IPS-15b (cell line): ENCODE data around the gene ADAMTS12.

ENCODE experiments used
- H3K27me3 ChIP-seq: one replicate; pipeline ENCODE4 v1.6.1; 2013; ENCODE audit warnings: low read length; ENCODE audit not compliant: control insufficient read depth, insufficient read depth
- H3K36me3 ChIP-seq: one replicate; pipeline ENCODE4 v1.6.1; 2013; ENCODE audit warnings: low read length; ENCODE audit not compliant: control insufficient read depth, insufficient read depth
- H3K4me1 ChIP-seq: one replicate; pipeline ENCODE4 v1.6.1; 2013; ENCODE audit warnings: mild to moderate bottlenecking, low read length; ENCODE audit not compliant: control insufficient read depth, insufficient read depth
- H3K4me3 ChIP-seq: one replicate; pipeline ENCODE4 v1.5.1; 2013; ENCODE audit warnings: low read depth, low read length
- H3K9ac ChIP-seq: one replicate; pipeline ENCODE4 v1.6.1; 2013; ENCODE audit warnings: low read depth, mild to moderate bottlenecking, low read length
- H3K9me3 ChIP-seq: one replicate; pipeline ENCODE4 v1.6.1; 2013; ENCODE audit warnings: mild to moderate bottlenecking, low read length; ENCODE audit not compliant: control insufficient read depth, insufficient read depth

The ADAMTS12 gene

DNA sequence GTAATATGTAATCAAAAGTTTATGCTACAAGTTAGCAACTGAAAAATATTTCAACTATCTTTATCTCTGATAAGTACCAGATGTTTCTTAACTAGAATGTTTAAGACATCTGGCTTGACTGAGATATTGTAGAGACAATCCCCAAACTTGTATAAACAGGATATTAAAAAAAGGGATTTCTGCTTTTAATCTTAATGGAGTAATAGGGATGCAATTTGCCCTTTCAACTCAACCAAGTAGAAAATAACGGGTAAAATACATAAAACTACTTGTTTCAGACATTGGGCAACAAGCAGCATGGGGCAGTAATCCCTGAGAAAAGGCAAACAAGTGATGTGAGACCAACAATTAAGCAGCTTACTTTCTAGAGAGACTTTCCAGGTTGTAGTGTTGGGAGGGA lies 9.4 kb upstream of the ADAMTS12 start:
- H3K4me1 ChIP-seq, result no peaks in the 10 kb centered on the region
- H3K4me3 ChIP-seq, result no peak overlapping the region
- no peaks in the 10 kb centered on the region for H3K36me3 ChIP-seq
- no peak overlapping the region for H3K9ac ChIP-seq
- H3K9me3 ChIP-seq, result no peaks in the 10 kb centered on the region
- H3K27me3 ChIP-seq, result peaks cover 3% of the 10 kb centered on the region

DNA sequence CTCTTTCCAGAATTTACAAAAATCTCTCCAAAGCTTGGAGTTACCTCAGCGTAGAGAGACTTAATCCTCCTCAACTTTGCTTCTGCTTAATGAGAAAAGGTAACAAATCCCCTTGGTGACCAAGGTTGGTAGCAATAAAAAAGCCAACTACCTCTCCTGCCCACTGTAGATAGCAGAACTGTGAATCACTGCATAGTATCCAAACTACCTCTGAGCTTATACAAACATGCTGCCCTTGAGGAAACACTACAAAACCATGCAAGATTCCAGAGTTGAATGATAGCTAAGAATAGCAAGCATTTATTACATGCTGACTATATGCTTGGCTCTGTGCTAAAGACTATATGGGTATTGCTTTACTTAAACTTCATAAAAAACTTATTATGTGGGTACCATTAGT lies 2.8 kb upstream of the ADAMTS12 start:
- H3K27me3 ChIP-seq, result peaks cover 11% of the 10 kb centered on the region
- H3K4me1 ChIP-seq, result peaks cover 20% of the 10 kb centered on the region
- H3K9me3 ChIP-seq, result no peaks in the 10 kb centered on the region
- no peak overlapping the region for H3K9ac ChIP-seq
- no peak overlapping the region for H3K4me3 ChIP-seq
- H3K36me3 ChIP-seq, result no peaks in the 10 kb centered on the region

DNA sequence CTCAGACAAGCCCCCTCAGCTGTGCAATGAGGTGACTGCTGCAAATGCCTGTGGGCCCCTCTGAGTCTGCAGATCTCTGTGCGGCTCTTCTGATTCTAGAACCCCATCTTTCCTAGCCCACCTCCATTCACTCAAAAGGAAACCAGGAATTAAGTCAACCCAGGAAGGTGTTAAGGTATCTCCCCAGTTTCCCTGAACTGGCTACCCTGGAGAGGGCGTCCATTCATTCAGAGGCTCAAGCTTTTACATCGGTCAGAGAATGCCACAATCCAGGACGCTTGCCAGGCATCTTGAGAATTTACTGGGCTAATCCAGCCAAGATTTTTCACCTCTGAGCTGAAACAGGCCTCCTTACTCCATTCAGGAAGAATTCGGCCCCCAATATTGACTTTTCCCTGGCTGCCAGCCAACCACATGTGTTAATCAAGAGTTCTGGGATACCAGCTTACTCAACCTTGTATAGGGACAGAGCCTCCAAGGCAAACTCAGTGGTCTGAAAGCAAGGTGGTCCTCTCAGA lies 889 bp upstream of the ADAMTS12 start:
- H3K4me1 ChIP-seq, result peaks cover 20% of the 10 kb centered on the region
- H3K27me3 ChIP-seq, result peaks cover 11% of the 10 kb centered on the region
- no peak overlapping the region for H3K9ac ChIP-seq
- peak overlapping the region; percentile 70 for H3K4me3 ChIP-seq
- no peaks in the 10 kb centered on the region for H3K9me3 ChIP-seq
- H3K36me3 ChIP-seq, result no peaks in the 10 kb centered on the region

DNA sequence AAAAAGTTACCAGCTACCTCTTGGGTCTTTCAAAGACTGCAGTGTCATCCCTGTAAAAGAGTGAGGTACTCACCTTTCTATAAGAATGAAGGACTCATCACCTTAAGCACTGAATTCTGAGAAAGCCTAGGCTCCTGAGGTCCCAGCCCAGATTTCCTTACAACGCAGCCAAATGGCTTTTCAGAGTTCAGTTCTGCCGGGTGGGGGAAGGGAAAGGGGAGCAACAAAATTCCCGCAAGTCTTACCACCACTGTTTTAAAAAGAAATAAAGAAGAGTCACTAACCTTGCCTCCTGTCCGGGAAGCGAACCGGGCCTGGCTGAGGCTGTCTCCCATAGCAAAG lies 373 bp downstream of the ADAMTS12 start:
- Histone ChIP-seq H3K9ac (peak overlapping the region; percentile 28), H3K9me3 (no peaks in the 10 kb centered on the region), H3K36me3 (no peaks in the 10 kb centered on the region), H3K27me3 (peaks cover 11% of the 10 kb centered on the region), H3K4me1 (peaks cover 24% of the 10 kb centered on the region), H3K4me3 (peak overlapping the region; percentile 70)

DNA sequence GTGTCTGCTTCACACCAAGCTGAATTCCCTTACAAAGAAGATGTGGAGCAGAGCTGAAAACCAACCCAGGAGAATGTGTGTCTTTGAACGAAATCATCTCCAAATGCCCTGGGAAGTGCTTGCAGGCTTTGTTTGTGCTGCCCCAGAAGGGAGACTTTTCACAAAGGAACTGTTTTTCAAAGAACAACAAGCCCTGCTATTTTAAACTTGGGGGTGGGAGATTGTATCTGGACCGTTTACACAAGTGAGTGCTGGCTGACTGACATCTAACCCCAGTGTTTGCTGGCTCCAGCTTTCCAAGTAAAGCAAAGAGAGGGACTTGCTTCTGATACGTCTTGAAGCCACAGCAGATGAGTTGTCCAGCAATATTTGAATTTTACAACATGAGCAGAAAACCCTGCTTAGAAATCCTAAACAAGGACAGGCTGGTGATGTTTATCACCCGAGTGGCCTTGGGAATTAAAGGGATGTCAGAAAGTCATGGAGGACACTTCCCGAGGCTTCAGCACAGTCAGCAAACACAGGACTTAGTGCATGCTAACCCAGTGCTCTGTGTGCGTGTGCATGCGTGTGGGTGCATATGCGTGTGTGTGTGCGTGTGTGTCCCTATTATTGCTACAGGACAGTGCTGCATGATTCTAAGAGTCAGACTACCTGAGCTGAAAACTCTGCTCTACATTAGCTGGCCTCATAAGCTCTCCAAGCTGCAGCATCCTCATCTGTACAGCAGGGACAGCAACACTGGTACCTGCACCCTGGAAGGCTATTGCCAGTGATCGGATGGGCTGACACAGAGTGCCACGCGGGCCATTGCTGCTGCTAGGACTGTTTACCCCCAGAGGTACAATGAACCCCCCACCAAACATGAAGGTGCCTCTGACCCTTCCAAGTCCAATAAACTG lies 1.4 kb downstream of the ADAMTS12 start:
- Histone ChIP-seq H3K4me1 (peaks cover 26% of the 10 kb centered on the region), H3K4me3 (peak overlapping the region; percentile 70), H3K27me3 (peaks cover 11% of the 10 kb centered on the region), H3K36me3 (no peaks in the 10 kb centered on the region), H3K9me3 (no peaks in the 10 kb centered on the region), H3K9ac (no peak overlapping the region)

DNA sequence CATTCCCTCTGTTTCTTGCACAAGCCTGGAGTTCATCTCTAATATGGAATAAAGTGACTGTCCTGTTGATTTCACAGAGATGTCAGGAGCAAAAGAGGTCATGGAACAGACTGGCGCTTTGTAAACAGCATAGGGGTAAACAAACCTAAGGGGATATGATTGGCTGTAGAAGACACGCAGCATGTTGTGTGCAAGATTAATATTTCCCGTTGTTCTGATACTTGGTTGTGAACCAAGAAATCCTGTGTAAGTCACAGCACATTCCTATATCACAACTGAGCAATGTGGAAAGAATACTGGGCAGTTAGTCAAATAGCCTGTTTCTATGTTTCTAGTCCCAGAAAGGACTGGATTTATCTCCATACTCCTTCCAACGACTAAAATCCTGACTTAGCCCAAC lies 3.2 kb downstream of the ADAMTS12 start:
- Histone ChIP-seq H3K9me3 (no peaks in the 10 kb centered on the region), H3K4me1 (peaks cover 28% of the 10 kb centered on the region), H3K4me3 (no peak overlapping the region), H3K27me3 (peaks cover 6% of the 10 kb centered on the region), H3K9ac (no peak overlapping the region), H3K36me3 (no peaks in the 10 kb centered on the region)

DNA sequence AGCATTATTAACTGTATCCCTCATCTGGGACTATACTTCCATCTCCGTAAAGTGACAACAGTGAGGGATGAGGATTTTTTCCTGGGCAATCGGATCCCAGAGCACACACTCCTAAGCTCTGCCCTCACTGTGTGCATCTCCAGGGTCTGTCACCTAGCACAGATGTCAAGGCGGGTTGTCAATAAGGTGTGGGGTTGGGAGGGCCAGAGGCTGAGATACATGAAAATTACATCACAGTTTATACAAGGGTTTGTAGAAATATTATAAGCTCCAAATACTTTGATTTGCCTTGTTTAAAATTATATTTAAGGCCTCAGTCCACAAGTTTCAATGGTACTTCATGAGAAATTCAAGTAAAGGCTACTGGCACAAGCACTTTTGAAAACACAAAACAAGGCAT lies 4.5 kb downstream of the ADAMTS12 start:
- H3K9me3 ChIP-seq, result no peaks in the 10 kb centered on the region
- peaks cover 20% of the 10 kb centered on the region for H3K4me1 ChIP-seq
- no peaks in the 10 kb centered on the region for H3K36me3 ChIP-seq
- no peaks in the 10 kb centered on the region for H3K27me3 ChIP-seq
- H3K4me3 ChIP-seq, result no peak overlapping the region
- no peak overlapping the region for H3K9ac ChIP-seq

DNA sequence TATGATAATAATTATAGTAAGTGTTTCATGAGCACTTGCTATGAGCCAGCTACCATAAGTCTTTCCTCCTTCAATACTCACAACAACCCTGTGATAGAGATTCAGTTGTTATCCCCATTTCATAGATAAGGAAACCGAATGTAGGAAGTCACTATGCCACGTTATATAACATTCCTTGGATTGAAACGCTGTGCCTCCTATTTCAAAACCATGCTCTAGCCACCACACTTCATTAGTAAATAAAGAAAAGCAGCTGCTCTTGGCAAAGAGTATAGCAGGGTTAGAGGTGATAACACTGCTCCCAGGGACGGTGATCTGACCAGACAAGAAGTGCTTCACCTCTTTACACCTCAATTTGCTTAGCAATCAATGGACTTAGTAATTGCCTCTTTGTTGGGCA lies 5.5 kb downstream of the ADAMTS12 start:
- Histone ChIP-seq H3K4me3 (no peak overlapping the region), H3K9ac (no peak overlapping the region), H3K9me3 (no peaks in the 10 kb centered on the region), H3K27me3 (no peaks in the 10 kb centered on the region), H3K4me1 (peaks cover 20% of the 10 kb centered on the region), H3K36me3 (no peaks in the 10 kb centered on the region)

DNA sequence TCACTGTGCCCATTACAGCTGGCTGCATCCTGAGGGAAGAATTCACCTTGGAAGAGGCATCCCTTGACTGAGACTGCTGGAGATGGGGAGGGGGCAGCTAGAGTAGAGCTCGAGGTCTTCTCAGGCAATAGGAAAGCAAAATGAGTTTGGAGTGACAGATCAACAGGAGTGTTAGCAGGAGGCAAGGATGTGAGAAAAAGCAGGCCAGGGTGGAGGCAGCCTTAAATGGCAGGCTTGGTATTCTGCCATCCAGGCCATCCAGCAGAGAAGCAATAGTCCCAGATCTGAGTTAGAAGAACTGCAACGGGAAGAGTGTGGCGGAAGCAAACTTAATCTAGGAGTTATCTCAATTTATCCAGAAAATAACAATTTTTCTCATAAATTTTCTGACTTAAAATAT lies 6.1 kb downstream of the ADAMTS12 start:
- Histone ChIP-seq H3K36me3 (no peaks in the 10 kb centered on the region), H3K27me3 (no peaks in the 10 kb centered on the region), H3K9me3 (no peaks in the 10 kb centered on the region), H3K9ac (no peak overlapping the region), H3K4me3 (no peak overlapping the region), H3K4me1 (peaks cover 17% of the 10 kb centered on the region)

DNA sequence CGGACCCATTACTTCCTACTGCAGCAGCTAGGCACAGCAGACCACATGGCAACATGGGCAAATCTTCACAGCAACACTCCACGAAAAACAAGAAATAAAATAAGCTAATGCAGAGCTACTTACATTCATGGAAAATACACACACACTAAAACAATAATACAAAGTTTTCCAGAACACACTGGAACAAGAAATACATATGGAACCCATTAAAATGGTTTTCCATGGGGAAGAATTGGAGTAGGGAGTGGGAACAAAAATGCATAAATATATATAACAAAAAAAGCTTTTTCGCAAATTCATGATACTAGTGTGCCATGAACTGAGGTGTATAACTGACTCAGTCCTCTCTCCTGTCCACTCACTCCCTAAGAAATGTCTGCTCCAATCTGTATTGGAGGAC lies 8.3 kb downstream of the ADAMTS12 start:
- Histone ChIP-seq H3K9ac (no peak overlapping the region), H3K36me3 (peaks cover 3% of the 10 kb centered on the region), H3K4me3 (no peak overlapping the region), H3K9me3 (no peaks in the 10 kb centered on the region), H3K27me3 (no peaks in the 10 kb centered on the region), H3K4me1 (peaks cover 9% of the 10 kb centered on the region)

DNA sequence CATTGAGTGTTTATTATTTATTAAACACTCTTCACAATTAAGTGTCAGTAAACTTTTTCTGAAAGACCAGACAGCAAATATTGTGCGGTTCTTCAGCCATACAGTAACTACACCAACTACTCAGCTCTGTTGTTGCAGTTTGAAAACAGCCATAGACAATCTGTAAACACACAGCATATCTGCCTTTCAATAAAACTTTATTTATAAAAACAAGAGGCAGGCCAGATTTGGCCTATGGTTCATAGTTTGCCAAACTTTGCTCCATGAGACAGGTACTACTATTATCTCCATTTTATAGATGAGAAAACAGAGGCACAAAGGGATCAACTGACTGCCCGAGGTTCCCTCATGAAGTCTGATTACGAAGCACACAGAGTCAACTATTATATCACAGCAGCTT lies 11.5 kb downstream of the ADAMTS12 start:
- Histone ChIP-seq H3K27me3 (no peaks in the 10 kb centered on the region), H3K9me3 (no peaks in the 10 kb centered on the region), H3K4me3 (no peak overlapping the region), H3K4me1 (peaks cover 3% of the 10 kb centered on the region), H3K9ac (no peak overlapping the region), H3K36me3 (peaks cover 3% of the 10 kb centered on the region)

DNA sequence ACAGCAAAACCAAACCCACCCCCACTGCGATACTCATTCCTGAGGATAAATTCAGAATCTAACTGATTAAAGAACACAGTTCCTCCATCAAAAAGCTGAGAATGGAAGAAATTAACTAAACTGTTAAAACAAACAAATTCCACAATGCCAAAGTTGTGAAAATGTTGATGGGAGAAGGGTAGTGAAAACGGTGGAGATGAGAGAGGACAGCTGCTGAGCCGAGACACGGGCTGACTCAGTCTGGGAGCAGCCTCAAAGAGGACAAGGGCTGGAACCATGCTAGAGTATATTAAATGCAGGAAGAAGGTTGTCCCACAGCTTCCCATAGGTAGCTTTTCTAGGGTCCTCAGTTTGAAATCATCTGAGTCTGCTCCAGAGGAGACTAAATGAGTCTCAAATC lies 14.3 kb downstream of the ADAMTS12 start:
- H3K4me3 ChIP-seq, result no peak overlapping the region
- H3K27me3 ChIP-seq, result no peaks in the 10 kb centered on the region
- H3K9ac ChIP-seq, result no peak overlapping the region
- H3K4me1 ChIP-seq, result no peaks in the 10 kb centered on the region
- no peaks in the 10 kb centered on the region for H3K9me3 ChIP-seq
- H3K36me3 ChIP-seq, result peaks cover 3% of the 10 kb centered on the region
